GM19468 (cell line): ENCODE data around the gene SAMD4B.
"Not testable (repeated sequence)": the region's sequence is repeated elsewhere in the genome, so short reads cannot be mapped to it uniquely, and the experiment has no call there.

Experiments
- ATAC-seq: cut with Tn5 transposase; IDR thresholded peaks from one replicate; pipeline ENCODE4 v1.9.1; 2021; ENCODE audit warnings: mild to moderate bottlenecking, moderate library complexity, moderate number of reproducible peaks; ENCODE audit not compliant: unreplicated experiment; ENCODE audit errors: extremely low read depth

The SAMD4B gene

GRCh38 chr19:39309305-39309670, 32.9 kb upstream of the SAMD4B start:
- ATAC-seq, result not testable (repeated sequence)

- no peak for ATAC-seq
These were observed 31.5 kb upstream of the SAMD4B start for GRCh38 chr19:39310558-39311311.

- ATAC-seq, result no peak
These were observed 28.0 kb upstream of the SAMD4B start for GRCh38 chr19:39314016-39314728.

- ATAC-seq, result no peak
These were observed 26.3 kb upstream of the SAMD4B start for GRCh38 chr19:39315933-39316332.

GRCh38 chr19:39316627-39317321, 25.4 kb upstream of the SAMD4B start:
- ATAC-seq, result no peak

- ATAC-seq, result no peak
These were observed 24.7 kb upstream of the SAMD4B start for GRCh38 chr19:39317476-39317875.

- ATAC-seq, result no peak
These were observed 24.1 kb upstream of the SAMD4B start for GRCh38 chr19:39318071-39318470.

GRCh38 chr19:39318690-39319089, 23.5 kb upstream of the SAMD4B start:
- no peak for ATAC-seq

- ATAC-seq, result no peak
These were observed 22.9 kb upstream of the SAMD4B start for GRCh38 chr19:39319098-39319891.

GRCh38 chr19:39319892-39320248, 22.4 kb upstream of the SAMD4B start:
- no peak for ATAC-seq

GRCh38 chr19:39321117-39321831, 20.9 kb upstream of the SAMD4B start:
- ATAC-seq, result no peak

- no peak for ATAC-seq
These were observed 20.4 kb upstream of the SAMD4B start for GRCh38 chr19:39321832-39322176.

GRCh38 chr19:39324242-39324842, 17.9 kb upstream of the SAMD4B start:
- ATAC-seq, result no peak

GRCh38 chr19:39325778-39326665, 16.2 kb upstream of the SAMD4B start:
- ATAC-seq, result no peak

- no peak for ATAC-seq
These were observed 14.7 kb upstream of the SAMD4B start for GRCh38 chr19:39327363-39328045.

- ATAC-seq, result no peak
These were observed 14.0 kb upstream of the SAMD4B start for GRCh38 chr19:39328046-39328705.

GRCh38 chr19:39329948-39330347, 12.3 kb upstream of the SAMD4B start:
- no peak for ATAC-seq

- ATAC-seq, result no peak
These were observed 9.9 kb upstream of the SAMD4B start for GRCh38 chr19:39332293-39332692.
